Glutamatergic neuron (in vitro differentiated cells): Measurements from ENCODE around the gene SMIM3. TPM values are rescaled to one million over a fixed set of nuclear protein-coding genes. Genes with fewer than 3 reads are reported as not detected.

Experiments used
- DNase-seq: peaks from one replicate; pipeline ENCODE4 v3.0.0; 2022
- H3K27ac Mint-ChIP-seq: one replicate; pipeline ENCODE4 v1.8.0; 2020; ENCODE audit warnings: mild to moderate bottlenecking, mixed read lengths, inconsistent platforms; ENCODE audit not compliant: unreplicated experiment
- H3K27me3 Mint-ChIP-seq: one replicate; pipeline ENCODE4 v1.8.0; 2020; ENCODE audit warnings: mild to moderate bottlenecking, moderate library complexity, mixed read lengths, inconsistent platforms; ENCODE audit not compliant: unreplicated experiment
- H3K36me3 Mint-ChIP-seq: one replicate; pipeline ENCODE4 v1.8.0; 2020; ENCODE audit warnings: mild to moderate bottlenecking, mixed read lengths, inconsistent platforms; ENCODE audit not compliant: unreplicated experiment
- H3K4me1 Mint-ChIP-seq: one replicate; pipeline ENCODE4 v1.8.0; 2020; ENCODE audit warnings: mild to moderate bottlenecking, low read depth, mixed read lengths, inconsistent platforms; ENCODE audit not compliant: unreplicated experiment
- H3K4me3 Mint-ChIP-seq: one replicate; pipeline ENCODE4 v1.8.0; 2020; ENCODE audit warnings: mild to moderate bottlenecking, mixed read lengths, inconsistent platforms; ENCODE audit not compliant: unreplicated experiment
- H3K9me3 Mint-ChIP-seq: one replicate; pipeline ENCODE4 v1.8.0; 2020; ENCODE audit warnings: mild to moderate bottlenecking, moderate library complexity, mixed read lengths, inconsistent platforms; ENCODE audit not compliant: unreplicated experiment
- CTCF ChIP-seq: fragments of 200-600 bp; sonication (generic); IDR thresholded peaks from one replicate; pipeline ENCODE4 v1.5.0; 2021; ENCODE audit not compliant: partially characterized antibody, unreplicated experiment
- long read RNA-seq: library from polyadenylated mRNA; unstranded; transcript quantifications from one replicate; pipeline ENCODE4 v2.0.0, GENCODE V29; 2020; ENCODE audit not compliant: unreplicated experiment
- total RNA-seq: library from RNA; stranded (reverse); fragmentation: NEBNext Ultra II Directional; extraction: Animal tissue kit (Norgen Biotek cat#: 25700); gene quantifications from one replicate; pipeline ENCODE4 v1.2.1, GENCODE V29; 2021; ENCODE audit not compliant: unreplicated experiment

SMIM3 gene
- 0.51 TPM for total RNA-seq
- long read RNA-seq, partial matches to known transcripts: 0 of 1 reads
- long read RNA-seq, other reads (novel, unspliced or antisense): 0 of 1 reads

GRCh38 chr5:150778517-150779396, at the start of gene SMIM3:
SMIM3 (plus strand) TSS chr5:150778757; CDS start chr5:150795441, 16,684 bp downstream.
- no peak for TF ChIP-seq CTCF
- no peaks in the 10 kb centered on the region for H3K36me3 Mint-ChIP-seq
- H3K27ac Mint-ChIP-seq: no peak within 1 kb of the TSS
- H3K4me1 Mint-ChIP-seq: peaks cover 3% of the 10 kb centered on the region
- H3K9me3 Mint-ChIP-seq: peaks cover 2% of the 10 kb centered on the region
- peak; percentile 64 for DNase-seq
- peaks cover 3% of the 10 kb centered on the region for H3K27me3 Mint-ChIP-seq
- H3K4me3 Mint-ChIP-seq: peak within 1 kb of the TSS; percentile 94

GRCh38 chr5:150729859-150730258, 48.7 kb upstream of the SMIM3 start:
- H3K36me3 Mint-ChIP-seq: peaks cover 9% of the 10 kb centered on the region
- no peaks in the 10 kb centered on the region for H3K4me1 Mint-ChIP-seq
- no peak for TF ChIP-seq CTCF
- H3K9me3 Mint-ChIP-seq: peaks cover 2% of the 10 kb centered on the region
- no peak for DNase-seq
- H3K27me3 Mint-ChIP-seq: no peaks in the 10 kb centered on the region
- no peak overlapping the region for H3K27ac Mint-ChIP-seq
- H3K4me3 Mint-ChIP-seq: no peak overlapping the region

GRCh38 chr5:150731669-150732242, 46.8 kb upstream of the SMIM3 start:
- H3K27ac Mint-ChIP-seq: no peak overlapping the region
- DNase-seq: no peak
- H3K4me3 Mint-ChIP-seq: no peak overlapping the region
- H3K27me3 Mint-ChIP-seq: no peaks in the 10 kb centered on the region
- no peak for TF ChIP-seq CTCF
- peaks cover 2% of the 10 kb centered on the region for H3K9me3 Mint-ChIP-seq
- peaks cover 13% of the 10 kb centered on the region for H3K36me3 Mint-ChIP-seq
- H3K4me1 Mint-ChIP-seq: no peaks in the 10 kb centered on the region

- Mint-ChIP-seq H3K36me3 (peaks cover 13% of the 10 kb centered on the region), H3K4me3 (no peak overlapping the region), H3K27ac (peak overlapping the region; percentile 28), H3K4me1 (no peaks in the 10 kb centered on the region), H3K9me3 (peaks cover 4% of the 10 kb centered on the region), H3K27me3 (no peaks in the 10 kb centered on the region)
- no peak for TF ChIP-seq CTCF
- no peak for DNase-seq
Observed at GRCh38 chr5:150734579-150735384, 43.8 kb upstream of the SMIM3 start.
